Upper lobe of left lung (tissue), 6 donors: Measurements from ENCODE around the gene NARF. TPM values are rescaled to one million over a fixed set of nuclear protein-coding genes. Genes with fewer than 3 reads are reported as not detected.
"Not testable (repeated sequence)": the region's sequence is repeated elsewhere in the genome, so short reads cannot be mapped to it uniquely, and the experiment has no call there.

ENCODE experiments used
- ATAC-seq, 2 donors: fragments of 200-7000 bp; cut with Tn5 transposase; one replicate each; pipeline ENCODE4 v1.9.1; 2022; ENCODE audit warnings: mild to moderate bottlenecking in 2 of 2, moderate library complexity in 2 of 2; ENCODE audit not compliant: low FRiP score in 2 of 2
- DNase-seq, 2 donors: peaks; one replicate each; pipeline ENCODE4 v3.0.0-alpha.2; 2019 to 2020
- H3K27ac ChIP-seq, 4 donors: fragments of 200-600 bp; sonication (generic); one replicate each; pipeline ENCODE4 v1.5.1; 2016 to 2019
- H3K27me3 ChIP-seq, 4 donors: fragments of 200-600 bp; sonication (generic); one replicate each; pipeline ENCODE4 v1.5.1; 2017 to 2019
- H3K36me3 ChIP-seq, 4 donors: fragments of 200-600 bp; sonication (generic); one replicate each; pipeline ENCODE4 v1.5.1; 2016 to 2019
- H3K4me1 ChIP-seq, 4 donors: fragments of 200-600 bp; sonication (generic); one replicate each; pipeline ENCODE4 v1.5.1; 2018 to 2019
- H3K4me3 ChIP-seq, 4 donors: fragments of 200-600 bp; sonication (generic); one replicate each; pipeline ENCODE4 v1.5.1; 2017 to 2019; ENCODE audit warnings: mild to moderate bottlenecking in 2 of 4, moderate library complexity in 1 of 4
- H3K9me3 ChIP-seq, 4 donors: fragments of 200-600 bp; sonication (generic); one replicate each; pipeline ENCODE4 v1.5.1; 2018 to 2019
- EP300 ChIP-seq, 4 donors: sonication (generic); formaldehyde crosslinking; IDR thresholded peaks; one replicate each; pipeline ENCODE4 v1.5.1; 2017; ENCODE audit warnings: antibody characterized with exemption in 4 of 4, control low read depth in 2 of 4
- POLR2A ChIP-seq, 4 donors: fragments of 450-650 bp; IDR thresholded peaks; one replicate each; pipeline ENCODE4 v1.5.1; 2016 to 2017; ENCODE audit warnings: antibody characterized with exemption in 4 of 4, mild to moderate bottlenecking in 2 of 4
- POLR2AphosphoS5 ChIP-seq, 2 donors: sonication (generic); formaldehyde crosslinking; IDR thresholded peaks; one replicate each; pipeline ENCODE4 v1.5.1; 2017; ENCODE audit warnings: antibody characterized with exemption in 2 of 2
- WGBS, 2 donors: methylation state at CpG; one replicate each; pipeline ENCODE4 v1.1.5; 2017 to 2018; 5-methylcytosine and 5-hydroxymethylcytosine counted together
- total RNA-seq, 6 donors: library from RNA; depleted of rRNA in 4 of 6; stranded (reverse); fragments of >200 nt in 4 of 6; gene quantifications; one replicate each; pipeline versions ENCODE4 v1.1.0 to v1.2.1, GENCODE V29; 2016 to 2021
- TF ChIP-seq, protein P1 (sequence below), 6 experiments: fragments of 450-650 bp in 4 of 6; fragments of 200-600 bp in 2 of 6; sonication (generic) in 2 of 6; IDR thresholded peaks; one replicate each; pipeline ENCODE4 v1.5.1; 2016 to 2019; ENCODE audit warnings: antibody characterized with exemption in 6 of 6
- donor health status: DM: no; HTN: no; CAD: no; lungs with moderate emphysema.
- donor health status: DM: no; HTN: yes; CAD: no; lungs with severe emphysema.

NARF gene
- total RNA-seq, 6 donors from 2014 or later: 28.9 to 77.8 (median 62.6) TPM

DNA sequence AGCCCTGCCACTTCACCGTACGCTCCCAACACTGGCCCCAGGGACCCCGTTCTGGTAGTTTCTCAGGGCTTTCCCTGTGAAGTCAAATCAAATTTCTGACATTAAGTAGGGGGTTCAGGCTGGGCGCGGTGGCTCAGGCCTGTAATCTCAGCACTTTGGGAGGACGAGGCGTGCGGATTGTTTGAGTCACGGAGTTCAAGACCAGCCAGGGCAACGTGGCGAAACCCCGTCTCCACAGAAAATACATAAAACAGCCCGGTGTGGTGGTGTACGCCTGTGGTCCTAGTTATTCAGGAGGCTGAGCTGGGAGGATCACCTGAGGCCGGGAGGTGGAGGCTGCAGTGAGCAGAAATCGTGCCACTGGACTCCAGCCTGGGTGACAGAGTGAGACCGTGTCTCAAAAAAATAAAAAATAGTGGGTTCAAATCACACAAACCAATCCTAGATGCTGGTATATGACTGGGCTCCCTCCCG lies 8.6 kb upstream of the NARF start:
- DNase-seq (no peak), ATAC-seq (no peak)
- 49 to 60% methylated on average over 15 to 18 of the region's 18 CpGs for WGBS, 2 donors
- H3K4me3 ChIP-seq: peak overlapping the region; percentile 71 to 84 (median 80)
- no peaks in the 10 kb centered on the region for H3K27me3 ChIP-seq
- H3K27ac ChIP-seq: peak overlapping the region; percentile 90 to 97 (median 94)
- TF ChIP-seq, protein P1, sequence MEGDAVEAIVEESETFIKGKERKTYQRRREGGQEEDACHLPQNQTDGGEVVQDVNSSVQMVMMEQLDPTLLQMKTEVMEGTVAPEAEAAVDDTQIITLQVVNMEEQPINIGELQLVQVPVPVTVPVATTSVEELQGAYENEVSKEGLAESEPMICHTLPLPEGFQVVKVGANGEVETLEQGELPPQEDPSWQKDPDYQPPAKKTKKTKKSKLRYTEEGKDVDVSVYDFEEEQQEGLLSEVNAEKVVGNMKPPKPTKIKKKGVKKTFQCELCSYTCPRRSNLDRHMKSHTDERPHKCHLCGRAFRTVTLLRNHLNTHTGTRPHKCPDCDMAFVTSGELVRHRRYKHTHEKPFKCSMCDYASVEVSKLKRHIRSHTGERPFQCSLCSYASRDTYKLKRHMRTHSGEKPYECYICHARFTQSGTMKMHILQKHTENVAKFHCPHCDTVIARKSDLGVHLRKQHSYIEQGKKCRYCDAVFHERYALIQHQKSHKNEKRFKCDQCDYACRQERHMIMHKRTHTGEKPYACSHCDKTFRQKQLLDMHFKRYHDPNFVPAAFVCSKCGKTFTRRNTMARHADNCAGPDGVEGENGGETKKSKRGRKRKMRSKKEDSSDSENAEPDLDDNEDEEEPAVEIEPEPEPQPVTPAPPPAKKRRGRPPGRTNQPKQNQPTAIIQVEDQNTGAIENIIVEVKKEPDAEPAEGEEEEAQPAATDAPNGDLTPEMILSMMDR (IDR thresholded peaks at IDR 0.05): no peak
- TF ChIP-seq EP300 (IDR thresholded peaks at IDR 0.05) (no peak), POLR2A (IDR thresholded peaks at IDR 0.05) (no peak)
- peaks cover 0 to 23% (median 4%) of the 10 kb centered on the region in 4 donors for H3K36me3 ChIP-seq
- H3K9me3 ChIP-seq: no peaks in the 10 kb centered on the region
- peaks cover 45 to 55% (median 48%) of the 10 kb centered on the region in 4 donors for H3K4me1 ChIP-seq

DNA sequence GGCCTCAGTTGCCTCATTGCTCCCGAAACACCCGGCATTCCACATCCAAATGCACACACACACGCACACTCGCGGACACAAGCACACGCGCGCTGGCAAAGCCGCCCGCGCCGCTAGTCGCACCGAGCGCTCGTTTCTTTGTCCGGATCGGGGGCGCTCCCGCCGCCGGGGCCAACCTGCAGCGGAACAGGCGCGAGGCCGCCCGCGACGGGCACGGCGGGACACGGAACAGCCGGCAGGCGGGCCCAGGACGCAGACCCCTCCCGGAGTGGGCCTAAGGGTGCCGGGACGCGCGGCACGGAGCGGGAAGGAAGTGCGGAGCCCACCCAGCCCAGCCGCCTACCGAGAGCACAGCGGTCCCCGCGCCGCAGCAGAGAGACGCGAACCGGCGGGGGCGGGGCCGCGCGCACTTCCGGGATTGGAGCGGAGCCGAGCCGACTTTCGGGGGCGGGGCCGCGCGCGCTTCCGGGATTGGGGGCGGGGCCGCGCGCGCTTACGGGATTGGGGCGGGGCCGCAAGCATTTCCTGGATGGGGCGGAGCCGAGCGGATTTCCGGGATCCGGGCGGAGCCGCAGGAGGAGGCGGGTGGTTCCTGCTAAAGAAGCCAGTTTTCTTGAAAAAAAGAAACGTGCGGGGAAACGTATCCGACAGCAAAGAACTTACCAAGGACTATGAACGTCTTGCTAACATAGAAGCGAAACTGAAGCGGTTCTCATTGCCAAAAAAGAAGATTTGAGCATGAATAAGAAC lies 8.0 kb upstream of the NARF start, which contains the start of gene CYBC1:
Gene CYBC1 (minus strand): TSS at position 396 of the 750 bp plus-strand sequence. CDS start 1,498 bp downstream, outside the sequence.
- 1% methylated on average over 49 to 91 of the region's 91 CpGs for WGBS, 2 donors
- H3K36me3 ChIP-seq: peaks cover 0 to 17% (median 1%) of the 10 kb centered on the region in 4 donors
- DNase-seq (peak; percentile 92 to 99), ATAC-seq (peak; percentile 95 to 98)
- H3K9me3 ChIP-seq: no peaks in the 10 kb centered on the region
- peak within 1 kb of the TSS; percentile 71 to 84 (median 80) for H3K4me3 ChIP-seq
- TF ChIP-seq POLR2A (IDR thresholded peaks at IDR 0.05) (peak in 3 of 4 donors; percentile 62 to 91 (median 63)), EP300 (IDR thresholded peaks at IDR 0.05) (peak; percentile 90 to 94 (median 94)), POLR2AphosphoS5 (IDR thresholded peaks at IDR 0.05) (peak; percentile 91 to 95)
- TF ChIP-seq, protein P1 (IDR thresholded peaks at IDR 0.05): peak in 4 of 6 experiments; percentile 27 to 54 (median 30)
- H3K4me1 ChIP-seq: peaks cover 39 to 50% (median 42%) of the 10 kb centered on the region in 4 donors
- H3K27ac ChIP-seq: peak within 1 kb of the TSS; percentile 90 to 97 (median 94)
- H3K27me3 ChIP-seq: no peaks in the 10 kb centered on the region

DNA sequence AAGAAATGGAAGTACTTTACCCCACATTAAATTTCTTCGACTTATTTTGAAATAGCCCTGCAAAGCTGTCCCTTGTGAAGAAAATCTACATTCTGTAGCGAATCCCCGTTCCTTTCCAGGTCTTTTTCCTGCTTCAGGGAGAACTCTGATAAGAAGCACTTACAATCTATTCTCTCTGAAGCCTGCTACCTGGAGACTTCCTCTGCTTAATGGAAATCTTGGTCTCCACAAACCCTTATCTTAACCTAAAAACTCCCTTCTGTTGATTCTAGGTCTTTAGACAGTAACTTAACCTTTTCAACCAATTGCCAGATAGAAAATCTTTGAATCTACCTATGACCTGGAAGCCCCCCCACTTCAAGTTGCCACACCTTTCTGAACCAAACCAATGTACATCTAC lies 6.4 kb upstream of the NARF start:
- Histone ChIP-seq H3K36me3 (peaks cover 0 to 5% (median 0%) of the 10 kb centered on the region in 4 donors), H3K4me3 (no peak overlapping the region), H3K9me3 (no peaks in the 10 kb centered on the region), H3K27ac (peak overlapping the region in 3 of 4 donors; percentile 93 to 97 (median 95)), H3K4me1 (peaks cover 37 to 44% (median 41%) of the 10 kb centered on the region in 4 donors), H3K27me3 (no peaks in the 10 kb centered on the region)
- TF ChIP-seq POLR2A (IDR thresholded peaks at IDR 0.05) (no peak), POLR2AphosphoS5 (IDR thresholded peaks at IDR 0.05) (no peak), EP300 (IDR thresholded peaks at IDR 0.05) (no peak)
- TF ChIP-seq, protein P1 (IDR thresholded peaks at IDR 0.05): no peak
- DNase-seq (no peak), ATAC-seq (no peak)
- 93 to 97% methylated on average over 3 of the region's 3 CpGs for WGBS, 2 donors

DNA sequence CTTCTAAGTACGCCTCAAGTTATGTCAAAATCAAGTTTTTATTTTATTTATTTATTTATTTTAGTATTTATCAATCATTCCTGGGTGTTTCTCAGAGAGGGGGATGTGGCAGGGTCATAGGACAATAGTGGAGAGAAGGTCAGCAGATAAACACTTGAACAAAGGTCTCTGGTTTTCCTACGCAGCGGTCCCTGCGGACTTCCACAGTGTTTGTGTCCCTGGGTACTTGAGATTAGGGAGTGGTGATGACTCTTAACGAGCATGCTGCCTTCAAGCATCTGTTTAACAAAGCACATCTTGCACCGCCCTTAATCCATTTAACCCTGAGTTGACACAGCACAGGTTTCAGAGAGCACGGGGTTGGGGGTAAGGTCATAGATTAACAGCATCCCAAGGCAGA lies 5.4 kb upstream of the NARF start:
- not testable (repeated sequence) for H3K36me3 ChIP-seq, H3K9me3 ChIP-seq, DNase-seq, H3K27me3 ChIP-seq, ATAC-seq, H3K4me3 ChIP-seq
- Histone ChIP-seq H3K27ac (peak overlapping the region in 3 of 4 donors; percentile 11 to 44 (median 13)), H3K4me1 (peaks cover 44 to 51% (median 47%) of the 10 kb centered on the region in 4 donors)
- WGBS, 2 donors: 67 to 77% methylated on average over 7 of the region's 7 CpGs

DNA sequence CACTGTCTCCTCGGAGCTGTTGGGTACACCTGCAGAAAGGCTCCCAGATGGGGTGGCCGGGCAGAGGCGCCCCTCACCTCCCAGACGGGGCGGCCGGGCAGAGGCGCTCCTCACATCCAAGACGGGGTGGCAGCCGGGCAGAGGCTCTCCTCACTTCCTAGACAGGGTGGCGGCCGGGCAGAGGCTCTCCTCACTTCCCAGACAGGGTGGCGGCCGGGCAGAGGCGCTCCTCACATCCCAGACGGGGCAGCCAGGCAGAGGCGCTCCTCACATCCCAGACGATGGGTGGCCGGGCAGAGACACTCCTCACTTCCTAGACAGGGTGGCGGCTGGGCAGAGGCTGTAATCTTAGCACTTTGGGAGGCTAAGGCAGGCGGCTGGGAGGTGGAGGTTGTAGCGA lies 4.8 kb upstream of the NARF start:
- H3K27ac ChIP-seq: peak overlapping the region in 1 of 4 donors; percentile 1
- not testable (repeated sequence) for H3K36me3 ChIP-seq, H3K27me3 ChIP-seq, ATAC-seq, H3K9me3 ChIP-seq, H3K4me3 ChIP-seq
- H3K4me1 ChIP-seq: peaks cover 44 to 51% (median 47%) of the 10 kb centered on the region in 4 donors
- peak in 1 of 2 donors; percentile 69 for DNase-seq
- 98 to 100% methylated on average over 3 to 21 of the region's 21 CpGs for WGBS, 2 donors
